ENCODE measurements around the gene PPP2R5E.

Gene PPP2R5E

DNA sequence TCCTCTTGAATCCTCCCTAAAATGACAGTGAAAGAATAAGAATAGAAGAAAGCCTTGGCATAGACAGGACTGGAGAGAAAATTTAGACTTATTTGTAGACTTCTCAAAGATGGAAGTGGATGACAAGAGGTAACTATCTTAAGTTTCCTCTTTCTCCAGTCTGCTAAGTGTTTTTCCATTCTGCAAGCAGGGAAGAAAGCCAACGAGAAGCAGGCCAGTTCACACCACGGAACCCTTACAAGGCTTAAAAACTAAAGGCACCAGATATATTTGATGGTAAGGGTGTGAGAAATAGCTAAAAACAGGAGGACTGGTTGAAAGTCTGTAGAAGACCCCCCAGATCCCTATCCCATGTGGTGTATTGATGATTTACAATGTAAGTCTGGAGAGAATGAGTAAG, 141.5 kb downstream of the PPP2R5E start:
- H3K36me3 ChIP-seq (ENCODE audit: low read depth): 0 out of 2 replicates have a peak, but pooled peaks cover 3% of the 10 kb centered on the region
- H3K27me3 ChIP-seq (ENCODE audit: insufficient read depth, poor library complexity, severe bottlenecking): no peaks in the 10 kb centered on the region
- DNase-seq (ENCODE audit: low spot score) (no peak), ATAC-seq (ENCODE audit: low read depth) (no peak)
- no peaks in the 10 kb centered on the region for H3K9me3 ChIP-seq (ENCODE audit: severe bottlenecking)
- TF ChIP-seq, protein P1, sequence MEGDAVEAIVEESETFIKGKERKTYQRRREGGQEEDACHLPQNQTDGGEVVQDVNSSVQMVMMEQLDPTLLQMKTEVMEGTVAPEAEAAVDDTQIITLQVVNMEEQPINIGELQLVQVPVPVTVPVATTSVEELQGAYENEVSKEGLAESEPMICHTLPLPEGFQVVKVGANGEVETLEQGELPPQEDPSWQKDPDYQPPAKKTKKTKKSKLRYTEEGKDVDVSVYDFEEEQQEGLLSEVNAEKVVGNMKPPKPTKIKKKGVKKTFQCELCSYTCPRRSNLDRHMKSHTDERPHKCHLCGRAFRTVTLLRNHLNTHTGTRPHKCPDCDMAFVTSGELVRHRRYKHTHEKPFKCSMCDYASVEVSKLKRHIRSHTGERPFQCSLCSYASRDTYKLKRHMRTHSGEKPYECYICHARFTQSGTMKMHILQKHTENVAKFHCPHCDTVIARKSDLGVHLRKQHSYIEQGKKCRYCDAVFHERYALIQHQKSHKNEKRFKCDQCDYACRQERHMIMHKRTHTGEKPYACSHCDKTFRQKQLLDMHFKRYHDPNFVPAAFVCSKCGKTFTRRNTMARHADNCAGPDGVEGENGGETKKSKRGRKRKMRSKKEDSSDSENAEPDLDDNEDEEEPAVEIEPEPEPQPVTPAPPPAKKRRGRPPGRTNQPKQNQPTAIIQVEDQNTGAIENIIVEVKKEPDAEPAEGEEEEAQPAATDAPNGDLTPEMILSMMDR (IDR thresholded peaks at IDR 0.05; ENCODE audit: poor library complexity, severe bottlenecking): no peak
- H3K27ac ChIP-seq (ENCODE audit: poor library complexity, severe bottlenecking): no peak overlapping the region
- H3K4me1 ChIP-seq (ENCODE audit: insufficient read depth, poor library complexity, severe bottlenecking): peaks cover 5% of the 10 kb centered on the region
- no peak overlapping the region for H3K4me3 ChIP-seq (ENCODE audit: severe bottlenecking)

DNA sequence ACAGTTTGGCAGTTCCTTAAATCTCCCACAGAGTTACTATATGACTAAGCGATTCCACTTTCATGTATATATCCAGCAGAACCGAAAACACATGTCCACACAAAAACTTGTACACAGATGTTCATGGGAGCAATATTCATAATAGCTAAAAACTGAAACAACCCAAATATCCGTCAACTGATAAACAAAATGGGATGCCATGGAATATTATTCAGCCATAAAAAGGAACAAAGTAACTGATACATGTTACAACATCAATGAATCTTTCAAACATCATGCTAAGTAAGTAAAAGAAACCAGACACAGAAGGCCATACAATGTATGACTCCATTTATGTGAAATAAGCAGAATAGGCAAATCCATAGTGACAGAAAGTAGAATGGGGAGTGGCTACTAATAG, 144.2 kb downstream of the PPP2R5E start:
- peaks cover 6% of the 10 kb centered on the region for H3K4me1 ChIP-seq (ENCODE audit: insufficient read depth, poor library complexity, severe bottlenecking)
- H3K27ac ChIP-seq (ENCODE audit: poor library complexity, severe bottlenecking): no peak overlapping the region
- no peaks in the 10 kb centered on the region for H3K9me3 ChIP-seq (ENCODE audit: severe bottlenecking)
- DNase-seq (ENCODE audit: low spot score) (no peak), ATAC-seq (ENCODE audit: low read depth) (no peak)
- TF ChIP-seq, protein P1 (IDR thresholded peaks at IDR 0.05; ENCODE audit: poor library complexity, severe bottlenecking): no peak
- H3K36me3 ChIP-seq (ENCODE audit: low read depth): peaks cover 12% of the 10 kb centered on the region; the same call in 1 of the 2 replicates
- H3K27me3 ChIP-seq (ENCODE audit: insufficient read depth, poor library complexity, severe bottlenecking): no peaks in the 10 kb centered on the region
- no peak overlapping the region for H3K4me3 ChIP-seq (ENCODE audit: severe bottlenecking)

DNA sequence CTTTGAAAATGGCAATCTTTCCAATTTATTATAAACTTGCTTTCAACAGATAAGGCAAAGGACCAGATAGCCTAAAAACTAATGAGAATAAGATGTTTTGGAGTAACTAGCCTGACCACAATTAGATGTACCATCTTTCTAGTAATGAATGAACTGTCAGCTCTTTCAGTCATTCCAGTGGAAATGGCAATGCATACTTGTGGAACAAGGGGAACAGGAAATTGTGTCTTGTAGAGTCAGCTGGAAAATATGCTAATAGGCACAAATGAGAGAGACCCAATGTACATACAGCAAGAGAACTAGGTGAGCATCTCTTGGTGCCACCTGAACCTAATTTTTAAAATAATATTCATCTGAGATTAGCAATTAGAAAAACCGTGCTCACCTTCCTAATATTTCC, 148.3 kb downstream of the PPP2R5E start:
- Histone ChIP-seq H3K27ac (ENCODE audit: poor library complexity, severe bottlenecking) (no peak overlapping the region), H3K4me3 (ENCODE audit: severe bottlenecking) (no peak overlapping the region), H3K4me1 (ENCODE audit: insufficient read depth, poor library complexity, severe bottlenecking) (peaks cover 6% of the 10 kb centered on the region), H3K36me3 (ENCODE audit: low read depth) (peaks cover 37% of the 10 kb centered on the region), H3K27me3 (ENCODE audit: insufficient read depth, poor library complexity, severe bottlenecking) (no peaks in the 10 kb centered on the region), H3K9me3 (ENCODE audit: severe bottlenecking) (no peaks in the 10 kb centered on the region)
- TF ChIP-seq, protein P1 (IDR thresholded peaks at IDR 0.05; ENCODE audit: poor library complexity, severe bottlenecking): no peak
- ATAC-seq (ENCODE audit: low read depth) (no peak), DNase-seq (ENCODE audit: low spot score) (no peak)

DNA sequence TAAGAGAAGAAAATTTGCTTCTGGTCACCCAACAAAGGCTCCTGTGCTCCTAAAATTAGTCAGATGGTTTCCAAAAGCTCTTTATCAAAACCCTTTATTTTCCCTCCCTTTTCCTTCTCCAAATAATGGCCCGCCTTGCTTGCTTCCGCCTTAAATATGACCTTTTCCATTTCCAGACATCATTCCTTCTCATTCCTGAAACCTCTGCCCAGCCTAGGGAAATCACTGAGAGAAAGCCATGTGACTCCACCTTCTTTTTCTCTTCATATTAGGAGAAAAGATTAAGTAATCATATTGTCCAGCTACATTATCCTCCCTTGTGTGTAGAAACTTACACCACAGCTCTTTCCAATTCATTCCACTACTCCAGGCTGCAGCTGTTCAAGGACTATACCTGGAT, 148.7 kb downstream of the PPP2R5E start:
- no peak for ATAC-seq (ENCODE audit: low read depth)
- Histone ChIP-seq H3K4me1 (ENCODE audit: insufficient read depth, poor library complexity, severe bottlenecking) (peaks cover 6% of the 10 kb centered on the region), H3K27ac (ENCODE audit: poor library complexity, severe bottlenecking) (no peak overlapping the region), H3K36me3 (ENCODE audit: low read depth) (peaks cover 39% of the 10 kb centered on the region), H3K9me3 (ENCODE audit: severe bottlenecking) (no peaks in the 10 kb centered on the region), H3K27me3 (ENCODE audit: insufficient read depth, poor library complexity, severe bottlenecking) (no peaks in the 10 kb centered on the region), H3K4me3 (ENCODE audit: severe bottlenecking) (no peak overlapping the region)
- DNase-seq (ENCODE audit: low spot score): no peak
- TF ChIP-seq, protein P1 (IDR thresholded peaks at IDR 0.05; ENCODE audit: poor library complexity, severe bottlenecking): no peak

DNA sequence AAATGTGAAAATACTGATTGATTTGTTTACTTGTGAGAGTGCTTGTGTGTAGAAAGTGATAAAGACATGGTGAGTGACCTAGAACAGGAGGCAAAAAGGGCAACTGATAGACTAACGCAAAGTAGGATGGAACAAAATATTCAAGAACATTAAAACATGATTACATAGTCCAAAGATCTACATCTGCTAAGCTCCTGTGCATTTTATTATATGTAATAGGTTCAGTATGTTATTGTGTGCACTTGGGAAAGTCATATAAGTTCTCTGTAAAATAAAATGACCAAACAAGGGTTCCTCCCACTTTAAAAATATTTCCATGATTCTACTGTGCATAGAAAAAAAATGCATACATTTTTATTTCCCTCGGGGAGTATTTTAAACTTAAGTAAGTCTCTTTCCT, 150.2 kb downstream of the PPP2R5E start:
- peaks cover 53% of the 10 kb centered on the region for H3K36me3 ChIP-seq (ENCODE audit: low read depth)
- ATAC-seq (ENCODE audit: low read depth) (no peak), DNase-seq (ENCODE audit: low spot score) (no peak)
- no peak overlapping the region for H3K4me3 ChIP-seq (ENCODE audit: severe bottlenecking)
- peaks cover 6% of the 10 kb centered on the region for H3K4me1 ChIP-seq (ENCODE audit: insufficient read depth, poor library complexity, severe bottlenecking)
- no peaks in the 10 kb centered on the region for H3K9me3 ChIP-seq (ENCODE audit: severe bottlenecking)
- TF ChIP-seq, protein P1 (IDR thresholded peaks at IDR 0.05; ENCODE audit: poor library complexity, severe bottlenecking): no peak
- no peaks in the 10 kb centered on the region for H3K27me3 ChIP-seq (ENCODE audit: insufficient read depth, poor library complexity, severe bottlenecking)
- no peak overlapping the region for H3K27ac ChIP-seq (ENCODE audit: poor library complexity, severe bottlenecking)
